ENCODE measurements around the gene ENO2. TPM values are rescaled to one million over a fixed set of nuclear protein-coding genes. Genes with fewer than 3 reads are reported as not detected.

The ENO2 gene
- total and polyA plus RNA-seq, 2 donors from 2014 or later, result 10.3 to 35.7 TPM

GRCh38 chr12:6948873-6949594, 34.7 kb downstream of the ENO2 start:
- H3K27ac ChIP-seq (ENCODE audit: low read depth in 2 of 2, low read length in 2 of 2), result peak overlapping the region in 1 of 2 donors; percentile 40

GRCh38 chr12:6950401-6950801, 36.0 kb downstream of the ENO2 start:
- no peaks in the 10 kb centered on the region for H3K27me3 ChIP-seq (ENCODE audit: control insufficient read depth, insufficient read depth, low read length)
- FAIRE-seq, result no peak
- DNase-seq, result peak in 1 of 5 donors; percentile 27
- H3K9me3 ChIP-seq (ENCODE audit: control insufficient read depth in 2 of 3, insufficient read depth in 1 of 3, low read length in 3 of 3), result no peaks in the 10 kb centered on the region
- no peak for TF ChIP-seq CTCF (IDR thresholded peaks at IDR 0.05; ENCODE audit: borderline replicate concordance, extremely low read depth, insufficient read depth)
- H3K9ac ChIP-seq (ENCODE audit: low read length in 3 of 3), result no peak overlapping the region
- no peaks in the 10 kb centered on the region for H3K36me3 ChIP-seq (ENCODE audit: control insufficient read depth in 2 of 3, insufficient read depth in 3 of 3, low read length in 3 of 3)
- intact Hi-C loops (cut with DNase I), result no loop called here
- no peak overlapping the region for H3K27ac ChIP-seq (ENCODE audit: low read depth in 2 of 2, low read length in 2 of 2)
- H3K4me3 ChIP-seq (ENCODE audit: low read length in 3 of 3), result no peak overlapping the region
- H3K4me1 ChIP-seq (ENCODE audit: control insufficient read depth in 2 of 3, insufficient read depth in 2 of 3, low read depth in 1 of 3, low read length in 3 of 3), result peaks cover 0 to 16% (median 11%) of the 10 kb centered on the region in 3 donors

More at GRCh38 chr12:6948873-6949594, 34.7 kb downstream of the ENO2 start:
- H3K4me1 ChIP-seq (ENCODE audit: control insufficient read depth in 2 of 3, insufficient read depth in 2 of 3, low read depth in 1 of 3, low read length in 3 of 3), result peaks cover 0 to 21% (median 18%) of the 10 kb centered on the region in 3 donors
- FAIRE-seq (no peak), DNase-seq (peak in 1 of 5 donors; percentile 59)
- intact Hi-C loops (cut with DNase I), result loop anchor here (10.0 kb wide), 1 partner anchor 146 kb away; the partner anchor contains the start of gene C1R
- H3K9me3 ChIP-seq (ENCODE audit: control insufficient read depth in 2 of 3, insufficient read depth in 1 of 3, low read length in 3 of 3), result no peaks in the 10 kb centered on the region
- TF ChIP-seq CTCF (IDR thresholded peaks at IDR 0.05; ENCODE audit: borderline replicate concordance, extremely low read depth, insufficient read depth), result no peak
- H3K27me3 ChIP-seq (ENCODE audit: control insufficient read depth, insufficient read depth, low read length), result no peaks in the 10 kb centered on the region
- no peak overlapping the region for H3K4me3 ChIP-seq (ENCODE audit: low read length in 3 of 3)
- H3K9ac ChIP-seq (ENCODE audit: low read length in 3 of 3), result no peak overlapping the region
- H3K36me3 ChIP-seq (ENCODE audit: control insufficient read depth in 2 of 3, insufficient read depth in 3 of 3, low read length in 3 of 3), result no peaks in the 10 kb centered on the region

- no peaks in the 10 kb centered on the region for H3K27me3 ChIP-seq (ENCODE audit: control insufficient read depth, insufficient read depth, low read length)
- no peaks in the 10 kb centered on the region for H3K9me3 ChIP-seq (ENCODE audit: control insufficient read depth in 2 of 3, insufficient read depth in 1 of 3, low read length in 3 of 3)
- H3K9ac ChIP-seq (ENCODE audit: low read length in 3 of 3), result no peak within 1 kb of the TSS
- H3K4me3 ChIP-seq (ENCODE audit: low read length in 3 of 3), result no peak within 1 kb of the TSS
- no peak for TF ChIP-seq CTCF (IDR thresholded peaks at IDR 0.05; ENCODE audit: borderline replicate concordance, extremely low read depth, insufficient read depth)
- intact Hi-C loops (cut with DNase I), result no loop called here
- FAIRE-seq (no peak), DNase-seq (peak in 1 of 5 donors; percentile 86)
- no peaks in the 10 kb centered on the region for H3K36me3 ChIP-seq (ENCODE audit: control insufficient read depth in 2 of 3, insufficient read depth in 3 of 3, low read length in 3 of 3)
- peaks cover 0 to 11% (median 6%) of the 10 kb centered on the region in 3 donors for H3K4me1 ChIP-seq (ENCODE audit: control insufficient read depth in 2 of 3, insufficient read depth in 2 of 3, low read depth in 1 of 3, low read length in 3 of 3)
- H3K27ac ChIP-seq (ENCODE audit: low read depth in 2 of 2, low read length in 2 of 2), result peak within 1 kb of the TSS in 1 of 2 donors; percentile 33
These were observed 36.6 kb downstream of the ENO2 start, which contains the start of gene PTPN6 for GRCh38 chr12:6950811-6951540. Gene PTPN6 (plus strand): TSS chr12:6951356. CDS start chr12:6951513, 157 bp downstream.
